Transverse colon (tissue), 4 donors: ENCODE measurements around the gene GCNT3. TPM values are rescaled to one million over a fixed set of nuclear protein-coding genes. Genes with fewer than 3 reads are reported as not detected.
"Not testable (repeated sequence)": the region's sequence is repeated elsewhere in the genome, so short reads cannot be mapped to it uniquely, and the experiment has no call there.

Experiments
- DNase-seq: peaks from one replicate; pipeline ENCODE4 v3.0.0-alpha.2; 2019
- H3K27ac ChIP-seq, 4 donors: fragments of 200-600 bp; sonication (generic); 2 replicates each; pipeline ENCODE4 v1.5.1; 2016 to 2018; ENCODE audit warnings: inconsistent platforms in 4 of 4
- H3K27me3 ChIP-seq: fragments of 200-600 bp; sonication (generic); 2 replicates; pipeline ENCODE4 v1.5.1; 2017; ENCODE audit warnings: inconsistent platforms
- H3K36me3 ChIP-seq, 4 donors: fragments of 200-600 bp; sonication (generic); 2 replicates each; pipeline ENCODE4 v1.5.1; 2017 to 2019; ENCODE audit warnings: inconsistent platforms in 4 of 4
- H3K4me1 ChIP-seq, 4 donors: fragments of 200-600 bp; sonication (generic); 2 replicates each; pipeline ENCODE4 v1.5.1; 2017 to 2020; ENCODE audit warnings: inconsistent platforms in 4 of 4
- H3K4me3 ChIP-seq, 4 donors: fragments of 200-600 bp; sonication (generic); 1 replicate in 1 of 4; 2 replicates in 3 of 4; pipeline versions ENCODE4 v1.5.1 to v1.6.1; 2017 to 2019; ENCODE audit warnings: inconsistent platforms in 4 of 4
- H3K9me3 ChIP-seq, 2 donors: fragments of 200-600 bp; sonication (generic); 2 replicates each; pipeline ENCODE4 v1.5.1; 2017 to 2019; ENCODE audit warnings: inconsistent platforms in 2 of 2
- EP300 ChIP-seq: sonication (generic); formaldehyde crosslinking; IDR thresholded peaks from one replicate; pipeline ENCODE4 v1.6.1; 2017; ENCODE audit warnings: antibody characterized with exemption, low read depth
- POLR2A ChIP-seq: fragments of 450-650 bp; IDR thresholded peaks from one replicate; pipeline ENCODE4 v1.6.1; 2016; ENCODE audit warnings: antibody characterized with exemption, mild to moderate bottlenecking, moderate library complexity
- POLR2AphosphoS5 ChIP-seq, 3 donors: sonication (generic); formaldehyde crosslinking; IDR thresholded peaks; one replicate each; pipeline ENCODE4 v1.6.1; 2016; ENCODE audit warnings: antibody characterized with exemption in 3 of 3
- WGBS, 2 donors: methylation state at CpG; one replicate each; pipeline ENCODE4 v1.1.5; 2018; ENCODE audit warnings: low coverage in 1 of 2; 5-methylcytosine and 5-hydroxymethylcytosine counted together
- in situ Hi-C, 4 donors: fragments of 200-750 bp; cut with MboI; loops; one replicate each; pipeline versions ENCODE4 v1.15.0 to v1.15.1; 2017; ENCODE audit warnings: low sequenced_read_pairs in 3 of 4, low pct_ligation_motif_present in 1 of 4, low pct_unique_long_range_greater_than_20kb in 1 of 4
- intact Hi-C: fragments of 100-400 bp; cut with DNase I; formaldehyde crosslinking; loops from one replicate; pipeline ENCODE4 v1.15.1; 2023; ENCODE audit warnings: low total_unique reads
- total RNA-seq, 4 donors: library from RNA; depleted of rRNA; stranded (reverse); fragments of >200 nt; gene quantifications; one replicate each; pipeline ENCODE4 v1.1.0, GENCODE V29; 2016
- TF ChIP-seq, protein P1 (sequence below), 5 experiments: fragments of 200-600 bp in 3 of 5; fragments of 450-650 bp in 2 of 5; sonication (generic) in 3 of 5; IDR thresholded peaks; 1 replicate in 2 of 5; 2 replicates in 3 of 5; pipeline ENCODE4 v1.5.1; 2016 to 2017; ENCODE audit warnings: antibody characterized with exemption in 5 of 5, inconsistent platforms in 3 of 5, mild to moderate bottlenecking in 2 of 5, moderate library complexity in 1 of 5

GCNT3 gene
- total RNA-seq, 4 donors from 2014 or later, result 117 to 289 (median 184) TPM

GRCh38 chr15:59642351-59642750 lies 30.8 kb downstream of the GCNT3 start:
- peaks cover 0 to 24% (median 11%) of the 10 kb centered on the region in 4 donors for H3K36me3 ChIP-seq
- H3K9me3 ChIP-seq, result no peaks in the 10 kb centered on the region
- no peak overlapping the region for H3K4me3 ChIP-seq
- H3K4me1 ChIP-seq, result no peaks in the 10 kb centered on the region
- intact Hi-C loops (no loop called here), in situ Hi-C loops (loop anchor here in 1 of 4 donors (25.0 kb wide), 1 partner anchor 680 kb away; no protein-coding TSS in a partner anchor)
- WGBS, 2 donors, result 81 to 82% methylated on average over 2 of the region's 2 CpGs
- no peaks in the 10 kb centered on the region for H3K27me3 ChIP-seq
- DNase-seq, result no peak
- TF ChIP-seq EP300 (no peak), POLR2A (no peak), POLR2AphosphoS5 (IDR thresholded peaks at IDR 0.05) (no peak)
- TF ChIP-seq, protein P1, sequence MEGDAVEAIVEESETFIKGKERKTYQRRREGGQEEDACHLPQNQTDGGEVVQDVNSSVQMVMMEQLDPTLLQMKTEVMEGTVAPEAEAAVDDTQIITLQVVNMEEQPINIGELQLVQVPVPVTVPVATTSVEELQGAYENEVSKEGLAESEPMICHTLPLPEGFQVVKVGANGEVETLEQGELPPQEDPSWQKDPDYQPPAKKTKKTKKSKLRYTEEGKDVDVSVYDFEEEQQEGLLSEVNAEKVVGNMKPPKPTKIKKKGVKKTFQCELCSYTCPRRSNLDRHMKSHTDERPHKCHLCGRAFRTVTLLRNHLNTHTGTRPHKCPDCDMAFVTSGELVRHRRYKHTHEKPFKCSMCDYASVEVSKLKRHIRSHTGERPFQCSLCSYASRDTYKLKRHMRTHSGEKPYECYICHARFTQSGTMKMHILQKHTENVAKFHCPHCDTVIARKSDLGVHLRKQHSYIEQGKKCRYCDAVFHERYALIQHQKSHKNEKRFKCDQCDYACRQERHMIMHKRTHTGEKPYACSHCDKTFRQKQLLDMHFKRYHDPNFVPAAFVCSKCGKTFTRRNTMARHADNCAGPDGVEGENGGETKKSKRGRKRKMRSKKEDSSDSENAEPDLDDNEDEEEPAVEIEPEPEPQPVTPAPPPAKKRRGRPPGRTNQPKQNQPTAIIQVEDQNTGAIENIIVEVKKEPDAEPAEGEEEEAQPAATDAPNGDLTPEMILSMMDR (IDR thresholded peaks at IDR 0.05), result no peak
- no peak overlapping the region for H3K27ac ChIP-seq

DNA sequence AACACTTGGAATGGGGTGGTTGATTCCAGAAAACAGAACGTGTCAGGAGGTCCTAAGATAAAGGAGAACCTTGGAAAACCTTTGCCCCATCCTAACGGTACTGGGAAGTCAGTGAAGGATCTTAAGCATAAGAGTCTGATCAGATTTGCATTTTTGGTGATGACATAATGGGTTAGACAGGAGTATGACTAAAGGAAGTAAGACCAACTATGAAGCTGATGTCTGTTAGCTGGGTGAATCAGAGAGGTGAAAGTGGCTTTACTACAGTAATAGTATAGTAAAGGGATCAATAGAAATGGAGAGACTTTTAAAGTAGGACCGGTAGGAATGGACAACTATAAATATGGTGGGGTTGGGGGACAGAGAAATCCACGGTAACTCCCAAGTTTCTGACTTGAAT lies 33.2 kb downstream of the GCNT3 start:
- intact Hi-C loops (no loop called here), in situ Hi-C loops (loop anchor here in 1 of 4 donors (25.0 kb wide), 1 partner anchor 682 kb away; no protein-coding TSS in a partner anchor)
- TF ChIP-seq EP300 (no peak), POLR2AphosphoS5 (IDR thresholded peaks at IDR 0.05) (no peak), POLR2A (no peak)
- TF ChIP-seq, protein P1 (IDR thresholded peaks at IDR 0.05), result no peak
- H3K27me3 ChIP-seq, result no peaks in the 10 kb centered on the region
- 80 to 84% methylated on average over 3 to 4 of the region's 4 CpGs for WGBS, 2 donors
- no peak overlapping the region for H3K27ac ChIP-seq
- H3K4me3 ChIP-seq, result no peak overlapping the region
- H3K9me3 ChIP-seq, result no peaks in the 10 kb centered on the region
- peaks cover 0 to 34% (median 11%) of the 10 kb centered on the region in 4 donors for H3K36me3 ChIP-seq
- no peak for DNase-seq
- H3K4me1 ChIP-seq, result peaks cover 0 to under 1% (median 0%) of the 10 kb centered on the region in 4 donors

DNA sequence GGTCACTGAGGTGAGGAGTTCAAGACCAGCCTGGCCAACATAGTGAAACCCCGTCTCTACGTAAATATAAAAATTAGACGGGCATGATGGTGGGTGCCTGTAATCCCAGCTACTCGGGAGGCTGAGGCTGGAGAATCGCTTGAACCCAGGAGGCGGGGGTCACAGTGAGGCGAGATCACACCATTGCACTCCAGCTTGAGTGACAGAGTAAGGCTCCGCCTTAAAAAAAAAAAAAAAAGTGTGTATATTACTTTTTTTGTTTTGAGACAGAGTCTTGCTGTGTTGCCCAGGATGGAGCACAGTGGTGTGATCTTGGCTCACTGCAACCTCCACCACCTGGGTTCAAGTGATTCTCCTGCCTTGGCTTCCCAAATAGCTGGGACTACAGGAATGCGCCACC lies 34.2 kb downstream of the GCNT3 start:
- in situ Hi-C loops, result loop anchor here in 1 of 4 donors (25.0 kb wide), 1 partner anchor 684 kb away; no protein-coding TSS in a partner anchor
- WGBS, 2 donors, result 93 to 99% methylated on average over 6 to 9 of the region's 9 CpGs
- H3K9me3 ChIP-seq, DNase-seq, intact Hi-C loops, H3K4me3 ChIP-seq, H3K4me1 ChIP-seq, H3K27ac ChIP-seq, H3K27me3 ChIP-seq: not testable (repeated sequence)
- peaks cover 0 to 34% (median 13%) of the 10 kb centered on the region in 4 donors for H3K36me3 ChIP-seq

DNA sequence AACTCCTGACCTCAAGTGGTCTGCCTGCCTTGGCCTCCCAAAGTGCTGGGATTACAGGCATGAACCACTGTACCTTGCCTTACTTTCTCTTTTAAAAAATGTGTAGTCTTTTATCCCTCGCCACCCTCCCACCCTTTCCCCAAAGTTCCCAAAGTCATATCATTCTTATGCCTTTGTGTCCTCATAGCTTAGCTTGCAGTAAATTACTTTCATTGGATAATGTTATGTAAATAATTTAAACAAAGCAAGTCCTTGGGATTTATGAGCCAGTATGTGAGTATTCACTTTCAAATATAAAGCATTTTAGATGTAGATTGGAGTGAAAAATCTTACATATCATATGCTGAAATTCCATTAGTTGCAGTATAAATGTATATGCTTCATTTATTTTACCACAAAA lies 34.7 kb downstream of the GCNT3 start:
- Histone ChIP-seq H3K9me3 (no peaks in the 10 kb centered on the region), H3K27ac (no peak overlapping the region), H3K36me3 (peaks cover 0 to 36% (median 14%) of the 10 kb centered on the region in 4 donors), H3K27me3 (no peaks in the 10 kb centered on the region), H3K4me1 (peaks cover 0 to 6% (median 2%) of the 10 kb centered on the region in 4 donors), H3K4me3 (no peak overlapping the region)
- no peak for DNase-seq
- in situ Hi-C loops, result loop anchor here in 1 of 4 donors (25.0 kb wide), 1 partner anchor 684 kb away; no protein-coding TSS in a partner anchor
- intact Hi-C loops, result no loop called here
- no peak for TF ChIP-seq EP300
- TF ChIP-seq POLR2AphosphoS5 (IDR thresholded peaks at IDR 0.05), result no peak
- no peak for TF ChIP-seq POLR2A
- TF ChIP-seq, protein P1 (IDR thresholded peaks at IDR 0.05), result no peak
- WGBS, 2 donors, result 97 to 100% methylated on average over 1 of the region's 1 CpG

DNA sequence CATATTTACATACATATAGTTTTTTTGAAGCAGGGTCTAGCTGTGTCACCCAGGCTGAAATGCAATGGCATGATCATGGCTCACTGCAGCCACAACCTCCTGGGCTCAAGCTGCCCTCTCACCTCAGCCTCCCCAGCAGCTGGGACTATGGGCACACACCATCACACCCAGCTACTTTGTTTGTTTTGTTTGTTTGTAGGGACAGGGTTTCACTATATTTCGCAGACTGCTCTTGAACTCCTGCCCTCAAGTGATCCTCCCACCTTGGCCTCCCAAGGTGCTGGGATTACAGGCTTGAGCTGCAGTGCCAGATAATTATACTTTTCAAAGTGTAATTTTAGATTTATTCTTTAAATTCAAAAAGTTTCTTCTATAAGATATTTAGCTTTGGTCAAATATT lies 35.5 kb downstream of the GCNT3 start:
- H3K4me1 ChIP-seq, result peaks cover 0 to 6% (median 2%) of the 10 kb centered on the region in 4 donors
- TF ChIP-seq, protein P1 (IDR thresholded peaks at IDR 0.05), result no peak
- TF ChIP-seq EP300 (no peak), POLR2AphosphoS5 (IDR thresholded peaks at IDR 0.05) (no peak), POLR2A (no peak)
- H3K9me3 ChIP-seq, result no peaks in the 10 kb centered on the region
- in situ Hi-C loops (loop anchor here in 1 of 4 donors (25.0 kb wide), 1 partner anchor 685 kb away; no protein-coding TSS in a partner anchor), intact Hi-C loops (no loop called here)
- no peak for DNase-seq
- no peak overlapping the region for H3K27ac ChIP-seq
- no peaks in the 10 kb centered on the region for H3K27me3 ChIP-seq
- peaks cover 0 to 41% (median 18%) of the 10 kb centered on the region in 4 donors for H3K36me3 ChIP-seq
- H3K4me3 ChIP-seq, result no peak overlapping the region
- WGBS, 2 donors, result 67 to 95% methylated on average over 1 of the region's 1 CpG
